NCI-H1417 treated with DMSO at 0.1 percent for 48 hours (cell line): ENCODE measurements around the gene LYL1.
"Not testable (repeated sequence)": the region's sequence is repeated elsewhere in the genome, so short reads cannot be mapped to it uniquely, and the experiment has no call there.

ENCODE experiments used
- DNase-seq: peaks from one replicate; lab custom pipeline; 2025; lab: John Stamatoyannopoulos, UW

Gene LYL1

DNA sequence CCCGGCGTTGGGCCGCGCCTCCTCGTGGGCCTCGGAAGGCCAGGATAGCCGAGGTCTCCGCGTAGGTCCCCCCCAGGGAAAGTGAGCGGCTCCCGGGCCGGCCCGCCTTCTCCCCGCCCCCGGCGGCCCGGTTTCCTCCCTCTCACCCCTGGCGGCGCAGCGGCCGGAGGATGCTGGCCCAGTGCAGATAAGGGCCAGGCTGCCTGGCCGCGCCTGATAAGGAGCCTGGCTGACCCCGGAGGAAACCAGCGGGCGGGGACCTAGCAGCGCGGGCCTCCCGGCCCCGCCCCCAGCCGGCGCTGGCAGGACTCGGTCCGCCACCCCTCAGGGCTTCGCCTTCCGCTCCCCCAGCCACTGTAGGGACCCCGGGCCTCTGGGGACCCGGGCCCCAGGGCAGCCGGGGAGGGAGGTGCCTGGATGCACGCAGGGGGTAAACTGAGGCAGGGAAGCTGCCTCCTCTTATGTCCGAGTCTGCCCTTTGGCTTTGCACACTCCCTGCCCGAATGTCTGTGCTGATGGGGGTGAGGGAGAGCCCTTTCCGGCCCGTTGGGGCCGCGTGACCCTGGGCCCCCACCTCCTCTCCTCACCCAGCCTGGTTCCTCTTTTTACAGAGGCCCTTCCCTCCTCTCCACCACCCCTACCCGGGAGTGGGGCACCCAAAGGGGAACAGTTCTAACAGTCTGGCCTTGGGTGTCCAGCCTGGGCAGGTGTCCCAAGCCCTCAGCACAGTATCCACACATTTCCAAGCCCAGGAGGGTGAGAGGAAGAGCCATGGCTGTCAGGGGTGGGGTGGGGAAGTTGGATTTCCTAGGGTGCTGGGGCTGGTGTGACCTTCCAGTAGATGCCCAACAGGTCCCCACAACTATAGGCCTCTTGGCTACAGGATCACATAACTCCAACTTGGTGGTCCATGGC is at the start of gene LYL1:
TSS of gene LYL1 (minus strand) at position 193 of the 915 bp plus-strand sequence. CDS start 1,687 bp downstream, outside the sequence.
- no peak for DNase-seq

- peak; percentile 94 for DNase-seq
Observed at GRCh38 chr19:13151605-13152355, 49.1 kb upstream of the LYL1 start.

DNA sequence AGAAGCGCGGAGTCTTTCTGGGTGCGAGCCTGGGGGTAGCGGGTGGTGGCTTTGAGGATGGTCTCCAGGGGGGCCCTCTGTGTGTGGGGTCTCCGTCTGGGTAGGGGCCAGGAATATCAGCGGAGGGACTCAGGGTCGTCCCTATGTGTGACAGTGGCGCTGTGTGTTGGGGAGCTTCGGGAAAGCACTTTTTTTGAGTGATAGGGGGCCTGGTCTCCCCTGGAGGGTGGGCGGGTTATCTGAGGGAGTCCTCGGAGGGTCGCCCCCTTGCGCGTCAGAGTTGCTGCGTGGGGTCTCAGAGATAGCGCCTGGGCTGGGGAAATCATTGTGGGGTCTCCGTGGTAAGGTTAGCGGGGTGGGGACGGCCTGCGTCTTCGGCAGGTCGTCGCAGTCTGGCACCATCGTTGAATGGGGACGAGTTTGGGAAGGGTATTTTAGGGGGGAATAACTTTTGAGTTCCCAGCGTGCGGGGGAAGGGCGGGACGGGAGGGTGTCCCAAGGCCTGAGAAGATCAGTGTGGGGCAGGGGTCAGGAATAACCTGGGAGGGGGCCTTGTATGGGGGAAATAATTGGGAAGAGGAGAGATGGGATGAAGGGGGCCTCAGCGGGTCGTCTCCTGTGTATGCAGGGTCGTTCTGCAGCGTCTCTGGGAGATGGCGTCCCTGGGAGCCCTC is 48.4 kb upstream of the LYL1 start:
- no peak for DNase-seq

DNA sequence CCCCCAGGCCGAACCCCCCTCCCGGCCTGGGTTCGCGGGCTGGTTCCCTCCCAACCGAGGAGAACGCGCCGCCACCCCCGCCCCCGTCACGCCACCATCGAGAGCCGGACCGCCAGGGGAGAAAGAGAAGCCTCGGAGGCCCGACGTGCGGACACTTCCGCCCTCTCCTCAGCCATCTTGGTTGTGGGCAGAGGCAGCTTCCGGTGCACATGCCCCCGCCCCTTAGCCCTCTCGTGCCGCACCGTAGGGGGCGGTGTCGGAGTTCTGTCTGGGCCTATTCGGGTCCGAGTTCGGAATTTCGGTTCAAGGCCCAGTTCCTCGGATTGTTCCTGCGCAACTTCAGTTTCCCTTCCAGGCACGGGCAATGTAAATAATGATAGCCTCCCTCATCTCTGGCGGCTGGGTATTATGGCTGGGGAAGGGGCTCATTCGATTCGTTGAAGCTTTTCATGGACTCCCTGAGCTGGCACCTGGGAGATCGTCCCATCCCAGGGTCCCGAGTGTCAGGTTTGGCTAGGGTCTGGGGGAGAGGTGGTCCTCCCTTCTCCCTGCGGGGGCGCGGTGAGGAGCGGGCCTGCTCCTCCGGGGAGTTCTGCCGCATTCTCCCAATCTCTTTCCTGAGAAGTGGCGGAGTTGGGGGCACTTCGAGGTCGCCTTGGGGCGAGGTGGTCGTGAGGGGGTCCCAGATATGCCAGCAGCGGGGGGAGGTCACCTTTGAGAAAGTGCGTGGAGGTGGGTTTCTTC is 47.7 kb upstream of the LYL1 start, which contains the start of the genes IER2 and STX10:
TSS of gene IER2 (plus strand) at position 225 of the 744 bp plus-strand sequence. CDS start 2,776 bp downstream, outside the sequence.
TSS of gene STX10 (minus strand) at position 189 of the 744 bp plus-strand sequence. CDS start 202 bp downstream, outside the sequence.
- peak; percentile 73 for DNase-seq

DNA sequence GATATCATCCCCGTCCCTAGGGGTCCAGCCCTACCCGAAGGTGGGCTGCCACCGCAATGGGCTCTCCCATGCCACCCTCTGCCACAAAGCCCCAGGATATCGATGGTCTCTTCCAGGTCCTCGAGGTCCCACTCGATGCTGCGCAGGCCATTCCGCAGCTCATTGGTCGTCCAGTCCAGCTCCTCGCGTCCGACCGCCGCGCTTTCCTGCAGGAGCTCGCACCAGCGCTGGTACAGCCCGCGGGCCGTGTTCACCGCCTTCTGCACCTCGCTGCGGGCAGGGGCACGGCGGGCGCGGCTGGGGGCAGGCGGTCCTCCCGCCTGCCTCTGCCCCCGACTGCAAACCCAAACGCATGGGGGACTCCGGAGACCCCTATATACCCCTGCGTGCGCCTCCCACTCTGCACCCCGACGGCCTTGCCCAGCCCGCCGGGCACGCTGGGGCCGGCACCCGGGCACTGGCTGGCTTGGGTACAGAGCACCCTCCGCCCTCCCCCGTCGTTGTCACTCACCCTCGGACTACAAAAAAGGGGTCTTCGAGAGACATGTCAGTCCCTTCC is 47.0 kb upstream of the LYL1 start:
- DNase-seq = no peak

- DNase-seq = not testable (repeated sequence)
Observed at GRCh38 chr19:13149173-13149627, 46.5 kb upstream of the LYL1 start.

DNA sequence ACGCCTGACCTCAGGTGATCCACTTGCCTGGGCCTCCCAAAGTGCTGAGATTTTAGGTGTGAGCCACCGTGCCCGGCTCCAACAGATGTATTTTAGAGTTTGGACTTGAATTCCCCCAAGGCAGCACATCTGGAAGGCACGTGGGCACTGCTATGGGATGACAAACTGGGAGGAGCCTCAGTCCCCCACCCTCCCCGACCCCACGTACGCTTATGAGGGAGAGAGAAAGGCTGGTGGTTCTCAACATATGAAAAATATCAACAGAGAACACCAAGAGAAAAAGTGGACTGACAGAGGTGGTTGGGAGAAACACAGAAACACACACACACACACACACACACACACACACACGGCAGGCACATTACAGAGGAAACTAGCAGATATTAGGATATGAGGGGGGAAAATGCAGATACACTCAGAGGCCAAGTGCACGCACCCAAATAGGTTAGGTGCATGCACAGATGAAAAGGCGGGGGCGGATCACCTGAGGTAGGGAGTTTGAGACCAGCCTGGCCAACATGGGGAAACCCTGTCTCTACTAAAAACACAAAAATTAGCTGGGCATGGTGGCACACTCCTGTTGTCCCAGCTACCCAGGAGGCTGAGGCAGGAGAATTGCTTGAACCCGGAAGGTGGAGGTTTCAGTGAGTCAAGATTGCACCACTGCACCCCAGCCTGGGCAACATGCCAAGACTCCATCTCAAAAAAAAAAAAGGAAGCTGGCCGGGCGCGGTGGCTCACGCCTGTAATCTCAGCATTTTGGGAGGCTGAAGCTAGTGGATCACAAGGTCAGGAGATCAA is 44.3 kb upstream of the LYL1 start:
- no peak for DNase-seq

GRCh38 chr19:13139633-13140311 is 37.1 kb upstream of the LYL1 start:
- no peak for DNase-seq

- no peak for DNase-seq
Observed at GRCh38 chr19:13138916-13139198, 36.2 kb upstream of the LYL1 start.

DNA sequence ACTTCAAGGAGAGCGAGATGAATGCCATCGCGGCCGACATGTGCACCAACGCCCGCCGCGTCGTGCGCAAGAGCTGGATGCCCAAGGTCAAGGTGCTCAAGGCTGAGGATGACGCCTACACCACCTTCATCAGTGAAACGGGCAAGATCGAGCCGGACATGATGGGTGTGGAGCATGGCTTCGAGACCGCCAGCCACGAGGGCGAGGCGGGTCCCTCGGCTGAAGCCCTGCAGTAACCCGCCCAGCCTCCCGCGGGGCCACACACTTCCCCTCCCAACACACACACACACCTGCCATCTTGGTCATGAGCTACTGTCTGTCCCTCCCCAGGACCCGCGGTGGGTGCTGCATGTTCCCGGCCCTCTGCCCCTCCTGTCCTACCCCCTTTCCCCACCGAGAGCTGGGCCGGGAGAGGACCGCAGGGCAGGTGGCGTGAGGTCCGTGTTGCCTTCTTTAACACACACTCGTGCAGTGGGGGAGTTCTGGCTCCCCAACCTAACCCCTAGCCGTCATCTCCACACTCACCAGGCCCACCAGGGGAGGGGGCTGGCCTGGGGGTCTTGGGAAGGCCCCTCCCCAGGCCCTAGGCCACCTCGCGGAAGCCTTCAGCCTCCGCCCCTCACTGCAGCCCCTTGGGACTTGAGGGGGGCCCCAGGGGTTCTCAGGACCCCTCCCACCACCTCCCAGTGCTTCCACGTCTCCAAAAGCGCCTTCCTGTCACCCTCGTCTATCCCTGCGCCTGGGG is 35.7 kb upstream of the LYL1 start:
- DNase-seq = no peak

GRCh38 chr19:13137290-13137794 is 34.7 kb upstream of the LYL1 start:
- no peak for DNase-seq

DNA sequence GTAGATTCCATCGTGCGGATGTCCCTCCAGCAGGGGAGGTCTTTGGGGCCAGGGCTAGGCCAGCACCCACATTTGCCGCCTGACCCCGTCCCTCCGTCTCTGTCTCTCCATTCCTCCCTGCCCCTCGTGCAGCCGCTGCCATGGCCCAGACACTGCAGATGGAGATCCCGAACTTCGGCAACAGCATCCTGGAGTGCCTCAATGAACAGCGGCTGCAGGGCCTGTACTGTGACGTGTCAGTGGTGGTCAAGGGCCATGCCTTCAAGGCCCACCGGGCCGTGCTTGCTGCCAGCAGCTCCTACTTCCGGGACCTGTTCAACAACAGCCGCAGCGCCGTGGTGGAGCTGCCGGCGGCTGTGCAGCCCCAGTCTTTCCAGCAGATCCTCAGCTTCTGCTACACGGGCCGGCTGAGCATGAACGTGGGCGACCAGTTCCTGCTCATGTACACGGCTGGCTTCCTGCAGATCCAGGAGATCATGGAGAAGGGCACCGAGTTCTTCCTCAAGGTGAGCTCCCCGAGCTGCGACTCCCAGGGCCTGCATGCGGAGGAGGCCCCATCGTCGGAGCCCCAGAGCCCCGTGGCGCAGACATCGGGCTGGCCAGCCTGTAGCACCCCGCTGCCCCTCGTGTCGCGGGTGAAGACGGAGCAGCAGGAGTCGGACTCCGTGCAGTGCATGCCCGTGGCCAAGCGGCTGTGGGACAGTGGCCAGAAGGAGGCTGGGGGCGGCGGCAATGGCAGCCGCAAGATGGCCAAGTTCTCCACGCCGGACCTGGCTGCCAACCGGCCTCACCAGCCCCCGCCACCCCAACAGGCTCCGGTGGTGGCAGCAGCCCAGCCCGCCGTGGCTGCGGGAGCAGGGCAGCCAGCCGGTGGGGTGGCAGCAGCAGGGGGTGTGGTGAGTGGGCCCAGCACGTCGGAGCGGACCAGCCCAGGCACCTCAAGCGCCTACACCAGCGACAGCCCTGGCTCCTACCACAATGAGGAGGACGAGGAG is 32.7 kb upstream of the LYL1 start:
- no peak for DNase-seq

GRCh38 chr19:13134626-13135025 is 32.0 kb upstream of the LYL1 start:
- DNase-seq = no peak

- no peak for DNase-seq
Observed at GRCh38 chr19:13133241-13133870, 30.7 kb upstream of the LYL1 start.

GRCh38 chr19:13132471-13133180 is 30.0 kb upstream of the LYL1 start:
- no peak for DNase-seq

DNA sequence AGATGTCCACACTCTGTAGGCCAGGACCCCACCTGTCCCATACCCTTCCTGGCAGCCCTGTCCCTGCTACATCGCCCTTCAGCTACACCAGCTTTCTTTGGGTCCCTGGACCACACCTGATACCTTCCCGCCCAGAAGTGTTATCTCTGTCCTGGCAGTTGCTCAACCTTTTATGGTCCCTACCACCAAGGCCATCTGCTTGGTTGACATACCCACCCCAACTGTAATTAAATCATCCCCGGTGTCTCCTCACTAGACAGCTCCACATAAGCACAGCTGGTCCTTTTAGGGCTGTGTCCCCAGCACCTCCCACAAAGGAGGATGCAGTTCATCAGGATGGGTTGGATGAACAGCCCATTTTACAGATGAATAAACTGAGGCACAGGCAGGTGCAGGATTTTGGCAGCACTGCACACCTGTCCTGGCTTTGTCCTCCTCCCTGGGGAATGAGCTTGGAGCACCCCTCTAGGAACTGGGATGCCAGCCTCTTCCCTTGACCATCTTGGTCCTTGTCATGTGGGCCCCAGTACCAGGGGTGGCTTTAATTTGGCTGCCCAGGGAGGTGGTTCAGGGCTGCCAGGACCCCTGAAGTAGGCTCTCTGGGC is 28.3 kb upstream of the LYL1 start:
- DNase-seq = no peak
